NCI-H524 (cell line): ENCODE data around the gene IGF1R.

Experiments used
- DNase-seq, 2 experiments: peaks; one replicate each; lab custom pipeline; 2025; lab: John Stamatoyannopoulos, UW

The IGF1R gene

DNA sequence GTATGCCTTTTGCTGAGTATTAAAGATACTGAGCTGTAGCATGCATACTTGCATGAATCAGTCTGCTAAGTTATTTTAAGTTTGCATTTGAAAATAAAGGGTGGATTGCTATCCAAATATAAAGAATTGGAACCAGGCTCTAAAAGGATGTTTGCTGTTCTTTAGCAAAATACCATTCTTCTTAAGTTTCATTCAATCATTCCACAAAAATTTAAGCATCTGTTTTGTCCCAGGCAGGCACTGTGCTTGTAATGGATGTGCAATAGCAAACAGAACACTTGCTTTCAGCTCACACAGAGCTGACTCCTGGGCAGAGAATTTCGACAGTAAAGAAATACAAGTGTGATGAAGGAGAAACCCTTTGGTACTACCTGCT, 208.2 kb downstream of the IGF1R start:
- no peak for DNase-seq

GRCh38 chr15:98858610-98859023, 210.3 kb downstream of the IGF1R start:
- no peak for DNase-seq

DNA sequence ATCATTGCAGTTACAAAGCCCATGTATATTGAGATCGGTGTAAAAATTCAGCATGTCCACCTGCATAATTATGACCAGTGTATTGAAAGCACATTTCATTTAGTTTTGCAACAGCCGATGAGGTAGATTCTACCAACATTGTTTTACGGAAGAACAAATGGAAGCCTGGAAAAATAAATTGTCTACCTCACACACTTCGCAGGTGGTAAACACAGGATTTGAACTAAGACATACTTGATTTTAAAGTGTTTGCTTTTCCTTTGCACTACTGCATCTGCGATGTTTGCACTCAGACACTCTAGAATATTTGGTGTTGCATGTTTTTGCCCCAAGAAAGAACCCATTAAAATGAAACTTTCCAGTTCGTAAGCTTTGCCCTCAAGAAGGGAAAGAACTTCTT, 210.8 kb downstream of the IGF1R start:
- DNase-seq = no peak

DNA sequence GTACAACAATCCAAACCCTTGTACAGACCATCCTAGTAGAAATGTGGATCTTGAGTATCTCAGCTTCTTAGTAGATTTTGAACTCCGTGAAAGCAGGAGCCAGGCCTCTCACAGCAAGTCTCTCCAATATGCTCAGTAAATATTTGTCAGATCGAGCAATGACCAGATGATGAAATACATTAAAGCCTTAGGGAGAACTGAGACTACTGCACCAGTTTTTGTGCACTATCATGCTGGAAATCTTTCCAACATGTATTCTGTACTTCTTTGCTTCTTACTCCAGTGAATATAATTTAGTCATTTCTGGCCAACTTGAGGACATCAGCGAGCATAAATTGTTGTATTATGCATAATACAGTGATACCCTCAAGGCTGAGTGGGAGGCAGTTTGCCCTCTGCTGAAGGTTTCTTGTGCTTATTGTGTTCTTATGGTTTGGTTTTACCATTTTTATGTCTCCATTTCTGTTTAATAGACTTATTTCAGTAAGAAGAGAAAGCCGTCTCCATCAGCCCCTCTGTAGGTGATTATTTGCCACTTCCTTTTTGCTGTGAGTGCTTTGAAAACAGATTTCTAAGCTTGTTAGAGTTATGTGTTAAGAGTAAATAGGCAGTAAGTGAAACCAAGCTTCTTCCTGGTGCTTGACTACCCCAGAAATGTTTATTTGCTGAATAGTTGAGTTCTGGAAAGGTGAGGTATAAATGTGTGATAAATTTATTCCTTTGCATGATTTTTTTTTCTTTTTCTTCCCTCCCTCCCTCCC, 212.1 kb downstream of the IGF1R start:
- no peak for DNase-seq

- DNase-seq = no peak
Measured at GRCh38 chr15:98861188-98861587, 212.8 kb downstream of the IGF1R start.

DNA sequence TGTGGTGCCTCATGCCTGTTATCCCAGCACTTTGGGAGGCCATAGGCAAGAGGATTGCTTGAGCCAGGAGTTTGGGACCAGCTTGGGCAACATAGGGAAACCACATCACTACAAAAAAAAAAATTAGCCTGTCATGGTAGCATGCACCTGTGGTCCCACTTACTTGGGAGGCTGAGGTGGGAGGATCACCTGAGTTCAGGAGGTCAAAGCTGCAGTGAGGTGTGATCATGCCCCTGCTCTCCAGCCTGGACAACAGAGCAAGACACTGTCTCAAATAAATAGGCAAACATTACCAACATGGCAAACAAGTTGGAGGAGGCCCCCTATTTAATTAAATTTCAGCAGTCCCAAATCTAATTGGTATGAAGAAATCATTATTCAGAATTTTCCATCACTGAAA, 215.6 kb downstream of the IGF1R start:
- DNase-seq = no peak

DNA sequence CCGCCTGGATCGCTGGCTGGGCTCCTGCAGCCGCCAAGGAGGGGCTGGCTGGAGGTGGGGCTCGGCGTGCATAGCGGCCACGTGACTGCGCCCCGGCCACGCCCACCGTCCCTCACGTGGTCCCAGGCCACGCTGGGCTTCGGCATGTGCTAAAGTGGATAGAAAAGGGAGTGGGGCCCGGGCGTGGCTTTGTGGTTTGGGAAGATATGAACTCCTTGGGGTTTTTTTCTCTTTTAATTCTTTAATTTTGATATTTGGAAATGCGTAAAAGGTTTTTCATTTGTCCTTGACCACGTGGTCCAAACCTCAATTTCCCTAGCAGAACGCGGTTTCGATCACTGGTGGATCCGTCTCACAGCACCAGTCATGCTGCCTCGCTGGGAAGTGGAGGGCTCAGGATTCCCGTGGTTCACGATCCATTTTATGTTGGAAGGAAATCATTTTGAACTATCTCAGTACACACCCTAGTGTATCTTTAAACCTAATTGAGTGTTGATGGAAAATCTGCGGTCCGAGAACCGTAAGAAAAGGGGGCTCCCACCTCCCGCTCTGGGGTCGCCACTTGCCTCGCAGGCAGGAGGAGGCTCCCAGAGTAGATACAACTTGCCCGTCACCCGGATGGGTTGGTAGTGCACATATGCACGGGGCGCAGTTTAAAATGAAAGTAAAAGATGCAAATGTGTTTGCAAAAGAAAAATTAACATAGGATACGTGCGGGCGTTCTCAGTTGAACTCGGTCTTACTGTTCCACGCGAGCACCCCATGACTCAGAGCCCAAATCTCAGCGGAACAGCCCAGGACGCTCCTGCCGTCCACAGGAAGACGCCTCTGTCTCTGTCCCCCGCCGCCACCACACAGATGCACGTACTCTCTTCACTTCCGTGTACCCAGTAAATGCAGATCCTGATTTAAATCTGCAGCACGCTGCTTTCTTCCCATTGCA, 217.3 kb downstream of the IGF1R start:
- peak; percentile 61 to 62 for DNase-seq

DNA sequence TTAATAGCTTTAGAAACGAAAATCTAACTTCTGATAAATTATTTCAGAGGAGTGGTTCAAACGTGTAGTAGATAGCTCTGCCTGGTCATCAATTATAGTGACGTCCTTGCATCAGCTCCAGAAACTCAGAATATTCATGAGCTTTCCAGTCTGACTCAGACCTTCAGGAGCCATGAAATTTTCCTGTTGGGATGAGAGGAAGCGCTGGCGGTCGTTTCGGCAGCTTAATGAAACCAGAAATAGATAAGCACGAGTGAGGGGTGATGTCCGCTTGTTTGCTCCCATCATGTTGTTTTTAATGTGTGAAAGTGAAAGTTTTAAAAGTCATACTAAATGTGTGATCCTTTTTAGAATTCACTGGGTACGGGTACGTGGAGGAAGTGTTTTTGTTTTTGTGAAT, 218.2 kb downstream of the IGF1R start:
- no peak for DNase-seq

DNA sequence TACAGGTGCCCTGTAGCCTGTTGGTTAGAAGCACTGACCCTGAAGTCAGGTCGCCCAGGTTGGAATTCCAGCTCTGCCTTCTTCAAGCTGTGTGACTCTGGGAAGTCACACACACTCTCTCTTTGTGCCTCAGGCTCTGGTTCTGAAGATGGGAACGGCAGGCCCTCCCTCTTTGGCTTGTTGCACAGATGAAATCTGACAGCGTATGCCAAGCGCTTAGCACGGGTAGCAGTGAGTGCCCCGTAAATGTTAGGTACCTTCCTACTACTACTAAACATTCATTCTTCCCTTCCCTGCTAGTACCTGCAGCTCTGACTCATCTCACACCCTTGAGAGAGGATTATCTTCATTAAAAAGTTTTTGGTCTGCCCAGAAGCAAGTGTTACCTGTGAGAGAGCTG, 220.2 kb downstream of the IGF1R start:
- no peak for DNase-seq

DNA sequence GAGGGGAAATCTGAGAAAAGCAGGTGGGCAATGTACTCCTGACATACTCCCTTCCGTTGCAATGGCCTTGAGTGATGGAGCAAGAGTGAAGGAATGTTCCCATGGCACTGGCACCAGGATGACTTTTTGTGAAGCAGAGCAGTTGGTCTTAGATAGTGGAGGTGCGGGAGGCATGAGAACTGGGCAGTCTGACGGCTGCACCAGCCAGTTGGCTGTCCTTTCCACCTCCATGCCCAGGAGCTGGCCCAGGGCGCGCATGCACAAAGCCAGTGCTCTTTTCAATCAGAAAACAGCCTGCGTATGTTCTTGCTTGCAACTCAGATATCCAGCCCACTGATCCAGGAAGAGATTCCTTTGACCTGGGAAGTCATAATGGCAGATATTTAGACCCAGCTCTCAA, 222.4 kb downstream of the IGF1R start:
- DNase-seq = no peak

DNA sequence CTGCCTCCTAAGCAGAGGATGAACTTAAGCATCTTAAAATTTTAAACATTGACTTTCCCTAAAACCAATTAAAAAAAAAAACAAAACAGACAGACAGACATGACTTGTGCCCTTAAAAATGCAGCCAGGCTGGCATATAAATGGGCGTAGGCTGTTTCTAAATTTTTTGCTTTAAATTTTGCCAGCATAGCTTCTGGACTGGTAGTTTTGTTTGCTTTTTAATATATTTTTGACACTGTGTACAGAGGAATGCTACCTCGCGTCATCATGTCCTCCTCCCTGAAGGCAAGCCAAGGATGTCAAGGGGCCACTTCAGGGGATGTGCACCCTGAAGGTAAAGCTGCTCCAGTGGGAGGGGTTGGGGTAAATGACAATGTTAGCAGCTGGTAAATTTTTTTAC, 224.4 kb downstream of the IGF1R start:
- DNase-seq = peak in 1 of 2 experiments; percentile 19

- DNase-seq = peak in 1 of 2 experiments; percentile 49
Measured at GRCh38 chr15:98873441-98874218, 225.3 kb downstream of the IGF1R start.

GRCh38 chr15:98874370-98874769, 226.0 kb downstream of the IGF1R start:
- DNase-seq = no peak

- DNase-seq = no peak
Measured at GRCh38 chr15:98874773-98875172, 226.4 kb downstream of the IGF1R start.

DNA sequence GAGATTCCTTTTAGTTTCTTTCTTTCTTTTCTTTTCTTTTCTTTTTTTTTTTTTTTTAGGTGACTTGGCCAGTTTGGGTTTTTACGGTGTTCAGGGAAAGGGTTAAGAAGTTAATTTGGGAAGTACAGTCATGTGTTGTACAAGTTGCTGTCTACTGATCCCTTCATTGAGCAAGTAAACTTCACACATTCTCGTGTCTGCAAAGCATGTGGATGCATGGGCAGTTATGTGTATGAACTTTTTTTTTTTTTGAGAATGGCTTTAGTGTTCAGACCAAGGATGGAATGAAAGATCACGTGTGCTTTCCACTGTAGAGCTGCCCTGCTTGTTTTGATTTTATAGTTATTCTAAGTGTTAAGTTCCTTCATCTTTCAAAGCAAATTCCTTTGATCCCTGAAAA, 227.0 kb downstream of the IGF1R start:
- DNase-seq = no peak

- DNase-seq = no peak
Measured at GRCh38 chr15:98876451-98877369, 228.4 kb downstream of the IGF1R start.

DNA sequence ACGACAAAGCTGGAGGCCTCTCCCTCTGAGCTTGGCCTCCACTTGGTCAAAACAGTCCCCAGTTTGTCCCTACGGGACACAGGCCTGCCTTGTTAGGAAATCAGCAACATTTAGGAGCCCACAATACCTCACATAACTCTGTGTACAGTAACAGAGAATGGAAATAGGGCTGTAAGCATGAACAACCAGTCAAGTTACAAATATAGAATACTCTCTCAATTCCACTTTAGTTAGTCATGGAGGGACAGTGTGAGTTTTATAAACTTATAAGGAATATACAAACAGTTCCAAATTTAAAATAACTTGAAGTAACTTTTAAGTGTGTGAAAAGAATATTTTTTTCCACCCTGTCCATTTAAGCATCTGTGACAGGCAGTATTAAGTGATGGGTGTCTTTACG, 229.8 kb downstream of the IGF1R start:
- no peak for DNase-seq

- DNase-seq = no peak
Measured at GRCh38 chr15:98878862-98879261, 230.5 kb downstream of the IGF1R start.

DNA sequence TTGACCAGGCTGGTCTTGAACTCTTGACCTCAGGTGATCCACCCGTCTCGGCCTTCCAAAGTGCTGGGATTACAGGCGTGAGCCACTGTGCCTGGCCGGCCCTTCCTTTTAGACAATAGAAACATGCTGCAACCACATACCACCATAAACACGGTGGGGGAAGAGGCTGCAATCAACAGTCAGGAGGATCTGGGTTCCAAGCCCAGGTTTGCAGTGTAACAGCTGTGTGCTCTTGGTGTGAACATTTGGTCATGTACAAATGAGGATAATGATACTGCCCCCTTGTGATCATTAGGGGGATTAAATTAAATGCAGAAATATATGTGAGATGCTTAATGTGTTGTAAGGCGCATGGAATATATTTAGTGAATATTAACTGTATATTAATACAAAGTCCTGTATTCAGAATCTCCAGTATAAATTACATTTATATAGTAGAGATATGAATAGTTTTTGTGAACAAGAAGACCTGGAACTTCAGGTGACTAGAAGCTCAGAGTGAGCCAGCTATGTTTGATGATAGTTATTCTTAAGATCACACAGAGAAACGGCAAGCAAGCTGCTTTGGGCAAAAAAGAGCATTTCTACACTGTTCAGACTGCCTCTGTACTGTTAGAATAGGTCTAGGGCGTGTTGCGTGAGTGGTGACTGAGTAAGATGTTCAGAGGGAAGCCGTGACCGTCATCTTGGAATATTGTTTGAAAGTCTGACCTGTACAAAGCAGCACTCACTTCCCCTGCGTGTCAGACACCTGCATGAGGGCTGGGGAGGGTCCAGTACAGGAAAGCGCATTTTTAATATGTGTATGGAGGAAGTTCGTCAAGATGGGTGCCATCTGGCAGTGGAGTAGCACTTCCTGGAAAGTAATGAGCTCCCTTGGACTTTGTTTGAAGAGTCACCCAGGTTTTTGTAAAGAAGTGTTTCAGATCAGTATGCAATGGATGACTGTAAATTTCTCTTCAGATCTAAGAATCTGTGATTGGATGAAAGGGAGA, 233.5 kb downstream of the IGF1R start:
- peak; percentile 45 to 77 for DNase-seq

GRCh38 chr15:98883478-98883877, 235.1 kb downstream of the IGF1R start:
- peak in 1 of 2 experiments; percentile 45 for DNase-seq
